DMS79 (cell line): Measurements from ENCODE around the gene GPS2.

ENCODE experiments used
- DNase-seq: peaks from one replicate; lab custom pipeline; 2025; lab: John Stamatoyannopoulos, UW

The GPS2 gene

DNA sequence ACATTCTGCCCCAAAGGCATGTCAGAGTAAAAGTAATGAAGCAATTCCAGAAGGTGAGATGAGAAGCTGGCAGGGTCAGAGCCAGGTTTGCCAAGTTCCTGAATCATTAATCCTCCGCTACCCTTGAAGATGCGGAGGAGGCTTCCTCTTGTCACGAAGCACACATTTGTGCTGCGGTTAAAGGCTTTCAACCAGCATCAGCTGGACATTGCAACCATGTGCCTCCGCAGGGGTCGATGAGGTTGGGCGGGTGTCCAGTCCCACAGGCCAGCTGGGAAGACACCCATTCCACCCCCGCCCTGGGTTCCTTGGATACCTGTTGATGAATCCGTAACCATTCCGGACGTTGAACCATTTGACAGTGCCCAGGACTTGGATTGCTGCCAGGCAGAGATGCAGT, 22.0 kb downstream of the GPS2 start:
- no peak for DNase-seq

DNA sequence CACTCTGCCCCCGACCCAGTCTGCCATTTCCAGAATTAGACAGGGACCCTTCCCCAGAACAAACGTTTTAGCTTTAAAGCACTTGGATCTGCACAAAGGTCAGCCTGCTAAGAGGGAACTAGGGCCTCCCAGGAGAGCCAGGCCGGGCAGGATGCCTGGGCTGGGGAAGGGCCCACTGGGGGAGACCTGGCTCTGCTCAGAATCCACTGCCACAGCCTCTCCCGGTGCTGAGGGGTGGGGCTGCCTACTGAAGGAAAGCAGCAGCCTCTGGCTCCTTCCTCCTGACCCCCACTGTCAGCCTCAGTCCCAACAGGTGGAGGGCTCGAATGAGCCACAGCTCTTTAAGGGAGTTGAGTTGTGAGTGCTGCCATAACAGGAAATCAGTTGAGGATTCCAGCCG, 22.4 kb downstream of the GPS2 start:
- no peak for DNase-seq

DNA sequence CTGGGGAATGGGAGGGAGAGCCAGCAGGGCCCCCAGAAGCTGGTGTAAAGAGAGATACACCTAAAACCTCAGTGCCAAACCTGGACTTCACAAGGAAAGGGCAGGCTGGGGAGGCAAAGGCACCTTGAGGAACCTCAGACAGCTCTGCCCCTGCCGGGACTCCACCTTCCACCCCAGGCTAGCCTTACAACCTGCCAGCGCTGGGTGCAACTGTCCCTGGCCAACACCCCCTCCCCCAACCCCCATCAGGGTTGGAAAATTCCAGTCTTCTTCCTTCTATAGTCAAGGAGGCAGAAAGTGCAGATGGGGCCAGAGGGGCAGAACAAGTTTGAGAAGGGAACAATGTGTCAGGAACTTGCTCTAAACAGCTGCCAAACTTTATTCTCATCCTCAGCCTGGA, 23.0 kb downstream of the GPS2 start:
- no peak for DNase-seq

DNA sequence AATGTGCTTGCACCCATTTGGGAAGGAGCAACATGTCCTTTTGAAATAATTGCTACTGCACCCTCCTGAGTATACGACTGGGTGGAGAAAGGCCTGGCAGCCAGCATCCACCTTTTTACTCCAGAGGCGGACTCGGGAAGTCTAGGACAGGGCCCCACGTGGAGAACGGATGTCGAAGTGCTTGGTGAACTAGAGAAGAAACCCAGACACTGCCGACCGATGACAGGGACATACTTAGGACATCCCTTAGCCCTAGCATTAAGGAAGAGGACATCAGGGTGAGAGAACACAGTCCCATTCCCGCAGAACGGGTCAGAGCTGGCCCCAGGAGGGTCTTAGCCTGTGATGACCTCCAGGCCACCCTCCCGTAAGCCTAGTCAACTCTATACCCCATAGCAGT, 24.5 kb downstream of the GPS2 start:
- DNase-seq: no peak

DNA sequence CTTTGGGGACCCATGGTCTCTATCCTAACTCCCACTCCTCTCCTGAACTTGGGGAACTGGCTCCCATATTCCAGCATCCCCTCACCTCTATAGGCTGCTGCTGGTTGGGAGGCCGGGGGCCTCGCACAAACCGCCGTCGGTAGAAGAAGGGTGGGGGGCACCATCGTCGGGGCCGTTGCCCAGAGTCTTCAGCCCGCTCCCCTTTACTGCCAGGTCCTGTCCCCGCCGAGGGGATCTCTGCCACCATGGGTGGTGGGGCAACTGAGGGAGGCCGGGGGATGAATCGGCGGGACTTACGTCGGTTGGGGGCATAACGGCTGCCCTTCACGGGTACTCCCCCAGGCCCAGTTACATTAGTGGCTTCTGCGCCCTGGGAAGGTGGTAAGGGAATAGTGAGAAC, 25.0 kb downstream of the GPS2 start:
- no peak for DNase-seq

DNA sequence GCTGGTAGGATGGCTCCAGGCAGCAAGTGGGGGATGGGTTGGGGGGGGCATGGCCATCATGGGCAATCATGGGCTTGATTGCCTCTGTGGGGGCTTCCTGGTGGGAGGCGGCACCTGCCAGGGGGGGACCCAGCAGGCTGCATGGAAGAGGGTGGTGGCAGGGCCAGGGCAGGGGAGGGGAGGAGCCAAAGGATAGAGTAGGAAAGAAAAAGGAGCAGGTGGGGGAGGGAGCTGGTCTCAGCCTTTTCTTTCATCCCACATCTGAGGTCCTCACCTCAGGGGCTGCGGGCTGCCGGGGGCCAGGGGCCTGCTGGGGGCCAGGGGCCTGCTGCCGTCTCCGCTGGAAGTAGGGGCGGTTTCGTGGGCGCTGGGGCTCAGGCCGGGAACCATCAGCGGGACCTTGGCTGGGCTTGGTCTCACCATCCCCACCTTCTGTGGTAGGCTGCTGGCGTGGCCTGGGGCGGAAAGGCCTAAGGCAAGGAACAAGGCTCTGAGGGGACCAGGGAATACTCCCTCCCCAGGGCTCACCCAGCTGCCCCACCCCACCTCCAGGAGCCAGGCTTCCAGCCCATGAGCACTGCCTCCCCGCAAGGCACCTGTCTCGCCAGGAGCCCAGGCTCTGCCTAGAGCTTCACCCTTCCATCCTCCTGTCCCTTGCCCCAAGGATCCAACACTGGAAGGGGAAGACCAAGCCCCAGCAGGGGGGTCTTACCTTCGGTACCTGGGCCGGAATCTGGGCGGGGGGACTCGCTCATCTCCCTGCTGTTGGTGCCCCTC, 25.7 kb downstream of the GPS2 start:
- no peak for DNase-seq

DNA sequence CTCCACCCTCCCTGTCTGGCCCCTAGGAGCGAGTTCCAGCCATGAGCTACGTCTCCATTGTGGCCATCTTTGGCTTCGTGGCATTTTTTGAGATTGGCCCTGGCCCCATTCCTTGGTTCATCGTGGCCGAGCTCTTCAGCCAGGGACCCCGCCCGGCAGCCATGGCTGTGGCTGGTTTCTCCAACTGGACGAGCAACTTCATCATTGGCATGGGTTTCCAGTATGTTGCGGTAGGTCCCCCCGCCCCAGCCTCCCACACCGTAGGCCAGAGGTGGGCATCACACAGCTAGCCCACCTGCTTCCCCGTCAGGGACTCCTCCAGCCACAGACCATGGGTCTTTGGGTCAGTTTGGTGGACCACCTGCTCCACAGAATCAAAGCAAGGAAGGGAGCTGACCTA, 29.5 kb downstream of the GPS2 start:
- no peak for DNase-seq

DNA sequence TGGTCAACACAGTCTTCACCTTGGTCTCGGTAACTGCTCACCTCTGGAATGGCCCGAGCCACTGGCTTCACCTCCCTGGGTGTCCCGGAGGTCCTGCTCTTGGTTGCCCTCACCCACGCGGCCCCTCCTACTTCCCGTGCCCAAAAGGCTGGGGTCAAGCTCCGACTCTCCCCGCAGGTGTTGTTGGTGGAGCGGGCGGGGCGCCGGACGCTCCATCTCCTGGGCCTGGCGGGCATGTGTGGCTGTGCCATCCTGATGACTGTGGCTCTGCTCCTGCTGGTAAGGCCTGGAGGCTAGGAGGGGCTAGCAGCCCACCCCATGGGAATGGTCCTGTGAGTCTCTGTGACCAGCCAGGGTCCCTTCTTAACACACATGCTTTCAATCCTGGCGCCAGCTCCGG, 30.2 kb downstream of the GPS2 start:
- no peak for DNase-seq

DNA sequence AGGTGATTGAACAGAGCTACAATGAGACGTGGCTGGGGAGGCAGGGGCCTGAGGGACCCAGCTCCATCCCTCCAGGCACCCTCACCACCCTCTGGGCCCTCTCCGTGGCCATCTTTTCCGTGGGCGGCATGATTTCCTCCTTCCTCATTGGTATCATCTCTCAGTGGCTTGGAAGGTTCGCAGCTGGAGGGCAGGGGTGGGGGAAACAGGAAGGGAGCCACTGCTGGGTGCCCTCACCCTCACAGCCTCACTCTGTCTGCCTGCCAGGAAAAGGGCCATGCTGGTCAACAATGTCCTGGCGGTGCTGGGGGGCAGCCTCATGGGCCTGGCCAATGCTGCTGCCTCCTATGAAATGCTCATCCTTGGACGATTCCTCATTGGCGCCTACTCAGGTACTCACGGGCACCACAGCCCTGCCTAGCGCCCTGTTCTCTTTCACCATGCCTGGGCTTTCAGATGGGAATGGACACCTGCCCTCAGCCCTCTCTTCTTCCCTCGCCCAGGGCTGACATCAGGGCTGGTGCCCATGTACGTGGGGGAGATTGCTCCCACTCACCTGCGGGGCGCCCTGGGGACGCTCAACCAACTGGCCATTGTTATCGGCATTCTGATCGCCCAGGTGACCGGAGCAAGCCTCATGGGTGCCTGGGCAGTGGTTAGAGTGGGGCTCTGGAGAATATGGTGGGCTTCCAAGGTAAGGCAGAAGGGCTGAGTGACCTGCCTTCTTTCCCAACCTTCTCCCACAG, 31.5 kb downstream of the GPS2 start:
- DNase-seq: no peak

DNA sequence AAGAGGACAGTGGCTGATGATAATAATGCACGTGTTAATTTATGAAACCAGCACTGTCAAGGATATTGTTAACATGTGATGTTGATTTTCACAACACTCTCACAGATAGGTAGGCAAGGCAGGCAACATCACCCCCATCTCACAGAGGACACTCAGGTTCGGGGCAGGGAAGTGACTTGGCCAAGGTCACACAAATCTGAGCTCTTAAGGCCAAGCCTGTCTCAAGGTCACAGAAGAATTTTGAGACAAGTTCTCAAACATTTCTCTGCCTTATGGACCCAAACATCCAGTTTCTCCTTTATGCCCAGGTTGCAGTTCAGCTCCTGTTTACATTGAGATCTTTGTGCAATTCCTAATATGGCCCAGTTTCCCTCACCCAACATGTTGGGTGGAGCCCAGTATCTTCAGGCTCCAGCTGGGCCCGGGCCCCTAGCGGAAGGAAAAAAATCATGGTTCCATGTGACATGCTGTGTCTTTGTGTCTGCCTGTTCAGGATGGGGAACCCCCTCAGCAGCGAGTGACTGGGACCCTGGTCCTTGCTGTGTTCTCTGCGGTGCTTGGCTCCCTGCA, 32.3 kb downstream of the GPS2 start:
- DNase-seq: no peak

DNA sequence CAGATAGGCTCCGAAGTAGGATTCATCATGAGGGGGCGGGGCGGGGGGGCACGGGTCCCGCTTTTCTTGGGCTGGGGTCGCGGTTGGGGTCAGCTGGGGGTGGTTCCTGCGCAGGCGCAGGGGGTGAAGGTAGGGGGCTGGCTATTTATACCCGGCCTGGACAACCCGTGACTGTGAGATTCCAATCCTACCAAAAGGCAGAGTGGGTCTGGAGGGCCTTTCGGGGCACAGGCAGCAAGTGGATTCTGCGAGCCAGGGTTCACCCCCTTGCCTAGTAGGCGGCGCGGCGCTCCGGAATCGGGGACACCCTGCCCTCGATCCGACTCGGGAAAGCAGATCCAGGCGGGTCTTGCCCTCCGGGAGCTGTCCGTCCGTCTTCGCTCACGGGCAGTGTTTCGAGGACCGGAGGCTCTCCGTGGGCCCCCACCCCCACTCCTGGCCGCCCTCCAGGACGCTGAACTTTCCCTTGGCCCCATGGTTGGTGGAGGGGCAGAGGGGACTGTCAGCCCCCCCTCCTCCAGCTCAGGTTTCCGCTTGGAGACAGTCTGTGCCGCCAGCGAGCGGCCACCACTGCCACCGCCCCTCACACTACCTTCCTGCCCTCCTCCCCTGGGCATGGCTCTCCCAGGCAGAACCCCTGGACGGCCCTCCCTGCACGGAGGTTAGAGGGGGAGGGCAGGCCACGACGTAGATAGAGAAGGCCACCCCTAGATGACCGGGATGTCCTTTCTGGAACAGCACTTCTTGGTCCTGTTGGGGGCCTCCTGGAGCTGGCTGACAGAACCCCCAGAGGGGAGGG, 33.0 kb downstream of the GPS2 start:
- DNase-seq: no peak

DNA sequence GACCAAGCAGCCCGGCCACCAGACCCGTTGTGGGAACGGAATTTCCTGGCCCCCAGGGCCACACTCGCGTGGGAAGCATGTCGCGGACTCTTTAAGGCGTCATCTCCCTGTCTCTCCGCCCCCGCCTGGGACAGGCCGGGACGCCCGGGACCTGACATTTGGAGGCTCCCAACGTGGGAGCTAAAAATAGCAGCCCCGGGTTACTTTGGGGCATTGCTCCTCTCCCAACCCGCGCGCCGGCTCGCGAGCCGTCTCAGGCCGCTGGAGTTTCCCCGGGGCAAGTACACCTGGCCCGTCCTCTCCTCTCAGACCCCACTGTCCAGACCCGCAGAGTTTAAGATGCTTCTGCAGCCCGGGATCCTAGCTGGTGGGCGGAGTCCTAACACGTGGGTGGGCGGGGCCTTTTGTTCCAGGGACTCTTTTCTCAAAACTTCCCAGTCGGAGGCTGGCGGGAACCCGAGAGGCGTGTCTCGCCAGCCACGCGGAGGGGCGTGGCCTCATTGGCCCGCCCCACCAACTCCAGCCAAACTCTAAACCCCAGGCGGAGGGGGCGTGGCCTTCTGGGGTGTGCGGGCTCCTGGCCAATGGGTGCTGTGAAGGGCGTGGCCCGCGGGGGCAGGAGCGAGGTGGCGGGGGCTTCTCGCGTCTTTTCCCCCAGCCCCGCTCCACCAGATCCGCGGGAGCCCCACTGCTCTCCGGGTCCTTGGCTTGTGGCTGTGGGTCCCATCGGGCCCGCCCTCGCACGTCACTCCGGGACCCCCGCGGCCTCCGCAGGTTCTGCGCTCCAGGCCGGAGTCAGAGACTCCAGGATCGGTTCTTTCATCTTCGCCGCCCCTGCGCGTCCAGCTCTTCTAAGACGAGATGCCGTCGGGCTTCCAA, 33.8 kb downstream of the GPS2 start, which contains the start of gene SLC2A4:
Gene SLC2A4, plus strand, starts transcription at position 645 of the 879 bp plus-strand sequence. Its CDS starts 217 bp downstream, at position 862.
- peak; percentile 58 for DNase-seq

DNA sequence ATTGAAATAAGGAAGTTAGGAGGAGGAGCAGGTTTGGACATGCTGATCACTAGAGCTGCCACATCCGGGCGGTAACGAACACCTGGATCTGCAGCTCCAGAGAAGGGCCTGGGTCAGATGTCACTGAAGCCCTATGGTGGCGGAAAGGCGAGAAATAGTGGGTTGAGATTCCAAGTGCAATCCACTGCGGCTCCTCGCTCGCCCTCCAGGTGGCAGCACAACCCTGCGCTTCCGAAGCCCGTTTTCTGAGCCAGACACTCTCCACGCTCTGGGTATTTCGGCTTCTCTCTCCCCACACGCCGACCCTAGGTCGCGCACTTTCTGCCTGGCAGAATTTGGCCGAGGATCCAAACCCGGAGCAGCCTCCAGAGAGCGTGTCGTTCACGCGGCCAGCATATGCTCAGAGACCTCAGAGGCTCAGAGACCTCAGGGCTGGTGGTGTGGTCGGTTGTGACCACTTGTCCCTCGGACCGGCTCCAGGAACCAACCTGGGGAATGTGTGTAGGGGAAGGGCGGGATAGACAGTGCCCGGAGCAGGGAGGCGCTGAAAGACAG, 34.6 kb downstream of the GPS2 start:
- peak; percentile 63 for DNase-seq

DNA sequence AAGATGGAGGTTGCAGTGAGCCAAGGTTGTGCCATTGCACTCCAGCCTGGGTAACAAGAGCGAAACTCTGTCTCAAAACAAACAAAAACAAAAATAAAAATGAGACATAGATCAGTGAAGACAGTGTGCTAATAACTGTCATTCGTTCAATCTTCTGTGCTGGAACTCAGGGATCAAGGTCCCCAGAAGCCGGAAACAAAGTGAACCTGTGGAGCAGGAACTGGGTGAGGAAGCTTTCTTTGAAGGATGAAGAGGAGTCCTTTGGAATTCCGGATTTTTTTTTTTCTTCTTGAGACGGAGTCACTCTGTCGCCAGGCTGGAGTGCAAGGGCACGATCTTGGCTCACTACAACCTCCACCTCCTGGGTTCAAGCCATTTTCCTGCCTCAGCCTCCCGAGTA, 35.7 kb downstream of the GPS2 start:
- no peak for DNase-seq

DNA sequence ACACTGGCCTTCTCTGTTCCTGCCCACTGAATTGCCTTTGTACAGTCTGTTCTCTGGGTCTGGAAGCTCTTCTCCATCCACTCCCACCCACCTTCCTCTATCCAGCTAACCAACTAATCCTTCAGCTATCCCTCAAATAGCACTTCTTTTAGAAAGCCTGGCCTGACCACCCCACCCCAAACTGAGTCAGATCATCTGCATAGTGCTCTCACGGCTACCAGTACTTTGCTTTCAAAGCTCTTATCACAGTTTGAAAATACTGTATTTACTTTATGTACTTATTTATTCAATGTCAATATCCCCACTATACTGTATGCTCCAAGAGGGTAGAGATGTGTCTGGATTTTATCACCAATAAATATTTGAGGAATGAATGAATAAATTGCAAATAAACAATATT, 48.4 kb downstream of the GPS2 start:
- DNase-seq: no peak

DNA sequence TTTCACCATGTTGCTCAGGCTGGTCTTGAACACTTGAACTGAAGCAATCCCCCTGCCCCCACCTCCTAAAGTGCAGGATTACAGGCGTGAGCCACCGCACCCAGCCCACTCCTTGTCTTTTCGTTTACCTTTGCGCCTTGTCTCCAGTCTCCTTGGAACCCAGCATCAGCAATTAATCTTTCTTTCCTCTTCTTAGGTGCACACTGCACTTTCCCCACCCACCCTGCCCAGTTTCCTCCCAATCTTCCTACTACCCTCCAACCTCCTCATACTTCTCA, 51.4 kb downstream of the GPS2 start:
- no peak for DNase-seq

DNA sequence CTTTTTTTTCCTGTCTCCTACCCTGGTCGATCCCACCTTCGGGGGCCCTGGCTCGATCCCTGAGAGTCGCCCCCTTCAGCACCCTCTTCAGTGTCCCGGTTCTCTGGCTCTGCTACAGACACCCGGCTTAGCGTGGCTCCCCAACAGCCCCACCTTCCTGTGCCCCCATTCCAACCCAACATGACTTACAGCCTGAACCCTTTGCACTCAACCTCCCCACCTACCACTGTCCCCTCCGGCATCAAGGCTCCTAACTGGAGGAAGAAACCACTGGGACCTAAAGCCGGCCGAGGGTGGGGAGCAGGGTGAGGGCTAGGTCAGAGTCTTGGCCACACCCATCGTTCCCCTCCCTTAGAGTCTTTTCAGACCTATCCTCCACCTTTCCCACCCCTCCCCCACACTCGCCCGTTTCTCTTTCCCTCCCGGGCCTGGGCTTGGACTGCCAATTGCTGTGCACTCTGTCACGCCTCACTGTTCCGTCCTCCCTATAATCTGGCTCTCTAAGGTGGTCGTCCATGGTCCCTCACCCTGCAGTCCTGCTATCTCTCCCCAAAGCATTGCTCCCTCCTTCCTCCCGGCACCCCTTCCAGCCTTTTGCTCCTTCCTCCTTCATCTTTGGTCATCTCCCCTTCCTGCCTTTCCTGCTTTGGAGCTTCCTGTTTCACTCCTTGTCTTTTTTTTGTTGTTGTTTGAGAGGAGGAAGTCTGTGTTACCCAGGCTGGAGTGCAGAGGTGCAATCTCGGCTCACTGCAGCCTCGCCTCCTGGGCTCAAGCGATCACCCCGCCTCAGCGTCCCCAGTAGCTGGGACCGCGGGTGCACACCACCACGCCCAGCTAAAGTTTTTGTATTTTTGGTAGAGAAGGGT, 52.0 kb downstream of the GPS2 start:
- DNase-seq: peak; percentile 52
